Measurements from ENCODE around the gene RTL1.

DNA sequence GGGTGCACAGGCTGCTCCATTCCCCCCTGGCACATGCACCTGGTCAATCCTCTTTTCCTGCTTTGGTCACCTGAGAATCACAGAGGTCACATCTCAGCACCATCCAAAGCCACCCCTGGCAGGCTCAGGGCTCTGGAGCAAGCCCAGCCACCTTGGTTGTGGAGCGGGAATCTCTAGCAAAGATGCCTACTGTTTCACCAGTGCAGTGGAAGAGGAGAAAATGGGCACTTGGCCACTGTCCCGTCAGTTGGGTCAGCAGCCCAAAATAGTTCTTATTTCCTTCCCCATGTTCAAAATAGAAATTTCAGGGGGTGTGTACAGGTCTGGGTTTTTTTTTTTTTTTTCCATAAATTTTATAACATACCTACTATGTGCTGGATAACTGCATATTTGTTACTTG is 18.3 kb downstream of the RTL1 start:
- TF ChIP-seq, protein P1, sequence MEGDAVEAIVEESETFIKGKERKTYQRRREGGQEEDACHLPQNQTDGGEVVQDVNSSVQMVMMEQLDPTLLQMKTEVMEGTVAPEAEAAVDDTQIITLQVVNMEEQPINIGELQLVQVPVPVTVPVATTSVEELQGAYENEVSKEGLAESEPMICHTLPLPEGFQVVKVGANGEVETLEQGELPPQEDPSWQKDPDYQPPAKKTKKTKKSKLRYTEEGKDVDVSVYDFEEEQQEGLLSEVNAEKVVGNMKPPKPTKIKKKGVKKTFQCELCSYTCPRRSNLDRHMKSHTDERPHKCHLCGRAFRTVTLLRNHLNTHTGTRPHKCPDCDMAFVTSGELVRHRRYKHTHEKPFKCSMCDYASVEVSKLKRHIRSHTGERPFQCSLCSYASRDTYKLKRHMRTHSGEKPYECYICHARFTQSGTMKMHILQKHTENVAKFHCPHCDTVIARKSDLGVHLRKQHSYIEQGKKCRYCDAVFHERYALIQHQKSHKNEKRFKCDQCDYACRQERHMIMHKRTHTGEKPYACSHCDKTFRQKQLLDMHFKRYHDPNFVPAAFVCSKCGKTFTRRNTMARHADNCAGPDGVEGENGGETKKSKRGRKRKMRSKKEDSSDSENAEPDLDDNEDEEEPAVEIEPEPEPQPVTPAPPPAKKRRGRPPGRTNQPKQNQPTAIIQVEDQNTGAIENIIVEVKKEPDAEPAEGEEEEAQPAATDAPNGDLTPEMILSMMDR (IDR thresholded peaks at IDR 0.05), result no peak
- no peak for TF ChIP-seq EZH2 (IDR thresholded peaks at IDR 0.05)
